HG03135 (cell line): ENCODE measurements around the gene WDPCP.
"Not testable (repeated sequence)": the region's sequence is repeated elsewhere in the genome, so short reads cannot be mapped to it uniquely, and the experiment has no call there.

Experiments
- ATAC-seq: cut with Tn5 transposase; IDR thresholded peaks from one replicate; pipeline ENCODE4 v1.9.1; 2021; ENCODE audit warnings: mild to moderate bottlenecking, moderate library complexity; ENCODE audit not compliant: unreplicated experiment

Gene WDPCP

GRCh38 chr2:63270717-63271116 lies 317.6 kb downstream of the WDPCP start:
- no peak for ATAC-seq

DNA sequence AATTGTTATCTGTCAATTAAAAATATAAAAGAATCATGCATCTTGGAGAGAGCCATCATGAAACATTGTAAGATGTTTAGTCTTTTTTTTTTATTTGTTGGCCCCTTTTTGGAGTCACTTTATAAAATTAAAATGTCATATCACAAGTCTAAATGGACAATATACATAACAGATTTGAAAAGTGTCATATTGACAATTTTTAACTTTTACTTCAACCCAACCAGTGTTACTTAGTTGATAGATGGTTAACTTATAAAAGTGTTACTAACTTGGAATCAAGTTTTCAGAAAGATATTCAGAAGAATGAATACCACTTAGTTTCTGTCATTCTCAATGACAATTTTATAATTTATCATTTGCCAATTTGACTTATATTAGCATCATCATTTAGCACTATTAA lies 319.3 kb downstream of the WDPCP start:
- no peak for ATAC-seq

GRCh38 chr2:63261137-63261621 lies 327.1 kb downstream of the WDPCP start:
- ATAC-seq, result no peak

- no peak for ATAC-seq
These were observed 330.8 kb downstream of the WDPCP start for GRCh38 chr2:63257473-63257872.

- no peak for ATAC-seq
These were observed 339.1 kb downstream of the WDPCP start for GRCh38 chr2:63249161-63249560.

GRCh38 chr2:63242747-63243146 lies 345.5 kb downstream of the WDPCP start:
- ATAC-seq, result no peak

DNA sequence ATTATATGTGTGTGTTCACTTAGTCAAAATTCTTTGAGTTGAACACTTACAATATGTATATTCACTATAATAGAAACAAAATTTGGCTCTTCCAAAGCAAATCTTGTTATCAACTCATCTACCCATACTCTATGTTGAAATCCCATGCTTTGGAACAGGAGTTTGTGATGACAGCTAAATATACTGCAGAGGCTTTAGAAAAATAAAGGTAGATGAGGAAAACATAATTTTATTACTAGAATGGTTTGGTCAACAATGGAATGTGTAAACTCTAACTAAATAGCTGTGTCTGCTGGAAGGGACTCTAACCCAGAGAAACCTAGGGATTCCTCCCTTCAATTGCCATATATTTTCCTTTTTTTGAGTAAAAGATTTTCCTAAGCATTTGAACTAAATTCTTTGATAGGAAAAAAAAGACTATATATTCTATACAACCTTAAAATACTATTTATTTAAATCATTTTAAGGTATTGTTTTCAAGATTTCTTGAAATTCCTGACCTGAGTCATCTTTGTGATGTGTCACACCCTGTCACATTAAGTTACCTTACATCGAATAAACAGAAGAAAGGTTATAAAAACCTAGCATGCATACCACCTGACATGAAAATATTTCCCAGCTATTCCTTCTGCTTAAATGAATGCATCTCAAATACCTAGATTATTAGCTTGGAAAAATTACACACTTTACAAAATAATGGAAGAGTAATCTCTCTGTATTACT lies 362.2 kb downstream of the WDPCP start:
- no peak for ATAC-seq

GRCh38 chr2:63218800-63219526 lies 369.3 kb downstream of the WDPCP start:
- no peak for ATAC-seq

DNA sequence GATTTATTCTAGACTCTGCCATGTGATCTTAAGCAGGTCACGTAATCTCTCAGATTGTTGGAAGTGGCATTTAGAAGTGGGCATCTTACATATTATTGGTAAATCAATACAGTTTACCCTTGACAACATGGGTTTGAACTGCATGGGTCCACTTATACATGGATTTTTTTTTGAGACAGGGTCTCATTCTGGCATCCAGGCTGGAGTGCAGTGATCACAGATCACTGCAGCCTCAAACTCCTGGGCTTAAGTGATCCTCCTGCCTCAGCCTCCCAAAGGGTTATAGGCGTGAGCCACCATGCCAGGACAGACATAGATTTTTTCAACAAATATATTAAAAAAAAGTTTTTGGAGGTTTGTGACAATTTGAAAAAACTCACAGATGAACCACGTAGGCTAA lies 393.0 kb downstream of the WDPCP start:
- ATAC-seq, result no peak

DNA sequence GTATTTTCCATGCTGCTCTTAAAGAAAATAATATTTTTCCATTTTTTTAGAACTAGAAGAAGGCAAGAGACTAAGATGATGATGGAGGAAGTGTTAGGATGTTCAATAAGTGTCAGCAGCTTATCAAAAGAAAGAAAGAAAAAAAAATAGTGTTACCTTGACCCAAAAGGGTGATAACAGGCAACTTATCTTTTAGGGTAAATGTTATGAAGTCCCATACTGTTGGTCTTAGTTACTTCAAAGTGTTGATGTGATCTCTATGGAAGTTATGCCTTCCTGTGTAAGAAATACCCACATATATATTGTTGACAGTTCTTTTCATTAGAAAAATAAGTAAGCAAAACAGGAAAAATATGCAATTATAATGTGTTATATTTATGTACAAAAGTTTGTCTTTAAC lies 394.1 kb downstream of the WDPCP start:
- ATAC-seq, result no peak

DNA sequence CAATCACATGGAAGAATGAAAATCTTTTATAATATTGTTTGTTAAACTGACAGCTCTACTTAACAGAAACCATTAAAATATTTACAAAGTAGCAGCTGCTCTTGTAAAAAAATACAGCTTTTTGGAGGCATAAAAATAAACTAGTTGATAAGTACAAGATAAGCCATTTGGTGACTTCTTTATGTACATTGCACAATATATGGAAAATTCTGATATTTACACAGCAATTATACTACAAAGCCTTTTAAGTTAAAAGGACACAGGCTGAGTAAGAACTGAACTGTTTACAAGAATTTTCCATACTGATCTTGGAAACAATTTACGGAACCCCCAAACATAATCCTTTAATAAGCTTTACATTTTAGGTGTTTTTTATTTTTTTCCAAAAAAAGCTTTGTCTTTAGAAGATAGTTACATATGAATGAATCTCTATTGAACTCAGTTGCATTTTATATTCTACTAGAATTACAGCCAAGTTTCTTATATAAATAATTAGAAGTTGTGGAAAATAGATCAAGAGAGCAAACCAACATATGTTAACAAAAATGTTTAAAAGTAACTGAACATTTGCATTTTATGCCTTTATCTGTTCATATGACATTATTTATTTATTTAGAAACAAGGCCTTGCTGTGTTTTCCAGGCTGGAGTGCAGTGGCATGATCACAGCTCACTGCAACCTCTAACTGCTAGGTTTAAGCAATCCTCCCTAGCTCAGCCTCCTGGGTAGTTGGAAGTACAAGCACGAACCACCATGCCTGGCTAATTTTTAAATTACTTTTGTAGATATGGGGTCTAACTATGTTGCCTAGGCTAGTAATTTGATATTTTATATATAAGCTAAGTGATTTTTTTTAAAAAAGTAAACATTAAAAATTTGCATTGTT lies 395.1 kb downstream of the WDPCP start:
- no peak for ATAC-seq

- no peak for ATAC-seq
These were observed 395.9 kb downstream of the WDPCP start for GRCh38 chr2:63192169-63192888.

GRCh38 chr2:63189026-63189425 lies 399.3 kb downstream of the WDPCP start:
- no peak for ATAC-seq

GRCh38 chr2:63186331-63186730 lies 401.9 kb downstream of the WDPCP start:
- ATAC-seq, result no peak

DNA sequence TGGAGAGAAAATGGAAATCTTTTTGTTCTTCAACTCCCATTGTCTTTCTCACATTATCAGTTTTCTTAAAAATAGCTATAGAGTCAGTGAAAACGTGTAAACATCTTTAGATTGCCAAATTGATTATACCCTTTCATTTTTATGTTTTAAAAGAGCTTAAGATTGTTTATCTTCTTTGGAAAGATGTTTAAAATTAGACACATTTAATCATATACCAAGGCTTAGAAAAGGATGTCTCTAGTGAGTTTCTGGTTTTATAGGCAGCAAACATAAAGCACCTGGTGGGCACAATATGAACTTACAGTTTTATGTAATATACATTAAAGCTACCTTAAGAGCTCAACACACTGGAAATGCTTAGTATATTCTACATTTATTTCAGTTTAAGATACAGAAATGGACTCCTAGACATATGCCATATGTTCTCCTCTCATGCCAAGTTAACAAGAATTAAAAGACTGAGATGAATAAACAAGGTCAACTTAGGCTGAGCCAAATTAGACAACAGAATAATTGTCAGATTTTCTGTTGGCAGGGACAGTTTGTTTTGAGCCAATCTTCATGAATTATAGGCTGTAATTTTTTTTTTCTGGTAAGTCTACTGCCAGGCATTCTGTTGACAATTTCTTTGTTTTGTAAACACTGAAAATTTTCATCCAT lies 425.0 kb downstream of the WDPCP start:
- no peak for ATAC-seq

DNA sequence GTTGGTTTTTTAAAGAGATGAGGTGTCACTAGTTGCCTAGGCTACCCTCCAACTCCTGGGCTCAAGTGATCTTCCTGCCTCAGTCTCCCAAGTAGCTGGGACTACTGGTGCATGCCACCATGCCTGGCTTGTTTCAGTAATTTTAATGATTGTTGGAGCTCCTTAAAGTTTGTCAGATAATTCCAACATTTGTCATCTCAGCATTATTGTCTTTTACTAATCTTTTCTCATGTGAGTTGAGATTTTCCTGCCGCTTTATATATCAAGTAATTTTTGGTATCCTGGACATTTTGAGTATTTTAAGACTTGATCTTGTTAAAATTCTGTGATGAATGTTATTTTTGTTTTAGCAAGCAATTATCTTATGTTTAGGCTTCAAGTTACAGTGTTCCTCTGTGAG lies 429.0 kb downstream of the WDPCP start:
- no peak for ATAC-seq

- not testable (repeated sequence) for ATAC-seq
These were observed 451.6 kb downstream of the WDPCP start for GRCh38 chr2:63136683-63137082.

DNA sequence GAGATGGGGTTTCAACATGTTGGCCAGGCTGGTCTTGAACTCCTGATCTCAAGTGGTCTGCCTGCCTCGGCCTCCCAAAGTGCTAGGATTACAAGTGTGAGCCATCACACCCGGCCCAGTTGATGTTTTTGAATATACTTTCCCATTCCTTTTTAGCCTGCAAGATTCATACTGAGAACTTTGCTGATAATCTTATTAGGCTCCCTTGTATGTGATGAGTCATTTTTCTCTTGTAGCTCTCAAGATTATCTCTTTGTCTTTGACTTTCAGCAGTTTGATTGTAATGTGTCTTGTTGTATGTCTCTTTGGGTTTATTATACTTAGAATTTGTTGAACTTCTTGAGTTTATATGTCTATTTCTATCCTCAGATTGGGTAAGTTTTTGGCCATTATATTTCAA lies 456.3 kb downstream of the WDPCP start:
- ATAC-seq, result no peak

DNA sequence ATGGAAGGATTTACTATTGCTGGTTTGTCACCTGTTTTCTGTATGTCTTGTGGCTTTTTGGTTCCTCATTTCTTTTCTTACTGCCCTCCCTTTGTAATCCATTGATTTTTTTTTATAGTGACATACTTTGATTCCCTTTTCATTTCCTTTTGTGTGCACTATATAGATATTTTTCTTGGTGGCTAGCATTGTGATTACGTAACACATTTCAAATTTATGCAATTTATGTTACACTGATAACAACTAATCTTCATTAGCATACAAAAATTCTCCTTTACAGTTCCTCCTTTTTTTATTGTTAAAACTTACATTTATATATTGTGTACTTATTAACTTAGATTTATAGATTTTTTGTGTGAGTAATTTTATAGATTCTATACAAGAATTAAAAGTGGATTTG lies 457.1 kb downstream of the WDPCP start:
- ATAC-seq, result no peak

DNA sequence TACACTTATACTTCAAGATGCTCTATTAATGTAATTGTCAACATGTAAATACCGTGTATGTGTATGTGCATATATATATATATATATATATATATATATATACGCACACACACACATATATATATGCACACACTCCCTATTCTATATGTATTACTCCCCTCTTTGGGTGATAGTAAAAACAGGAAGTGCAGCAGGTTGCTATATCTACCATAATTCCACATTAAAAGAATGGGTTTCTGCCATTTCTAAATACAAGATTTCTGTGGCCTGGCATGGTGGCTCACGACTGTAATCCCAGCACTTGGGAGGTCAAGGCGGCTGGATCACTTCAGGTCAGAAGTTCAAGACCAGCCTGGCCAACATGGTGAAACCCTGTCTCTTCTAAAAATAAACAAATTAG lies 460.7 kb downstream of the WDPCP start:
- ATAC-seq, result no peak
